Activated CD8-positive, alpha-beta memory T cell treated with anti-CD3 and anti-CD28 coated beads, Interleukin-2, amount 50 U/mL, for 24 hours (primary cell): ENCODE measurements around the gene MXD1.

Source experiments
- DNase-seq: peaks from one replicate; pipeline ENCODE4 v3.0.0-alpha.2; 2020; ENCODE audit errors: extremely low read depth

The MXD1 gene

DNA sequence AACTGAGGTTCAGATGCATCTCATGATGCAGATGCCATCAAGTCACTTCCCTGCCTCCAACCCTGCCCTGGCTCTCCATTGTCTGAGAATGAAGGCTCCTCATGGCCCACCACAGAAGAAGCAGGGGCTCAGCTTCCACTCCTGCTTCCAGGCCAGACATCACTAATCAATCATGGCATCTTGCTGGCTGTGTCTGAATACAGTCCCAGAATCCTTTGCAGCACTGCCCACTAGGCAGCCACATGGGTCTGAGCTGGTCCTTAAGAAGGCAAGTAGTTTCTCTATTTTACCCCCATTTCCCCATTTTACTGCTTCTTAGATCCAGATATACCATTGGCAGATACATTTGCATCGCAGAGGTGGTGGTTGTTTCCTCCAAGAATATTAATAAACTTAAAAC lies 39.2 kb downstream of the MXD1 start:
- no peak for DNase-seq

DNA sequence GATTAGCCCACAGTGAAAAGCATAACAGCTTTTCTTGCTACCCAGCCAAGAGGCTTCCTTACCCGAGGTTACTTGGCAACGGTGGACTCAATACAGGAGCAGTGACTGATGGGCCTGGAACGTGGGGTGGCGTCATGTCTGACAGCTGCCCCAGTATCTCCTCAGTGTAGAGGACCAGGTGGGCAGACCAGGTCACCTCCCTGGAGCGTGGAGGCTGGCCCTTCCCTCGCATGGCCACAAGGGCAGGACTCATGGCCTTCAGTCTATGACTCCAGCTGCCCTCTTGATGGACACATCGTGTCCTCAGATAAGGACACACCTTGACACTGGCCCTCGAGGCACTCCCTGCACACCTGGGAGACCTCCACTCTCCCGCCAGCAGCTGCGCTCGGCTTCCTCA lies 40.1 kb downstream of the MXD1 start:
- no peak for DNase-seq

DNA sequence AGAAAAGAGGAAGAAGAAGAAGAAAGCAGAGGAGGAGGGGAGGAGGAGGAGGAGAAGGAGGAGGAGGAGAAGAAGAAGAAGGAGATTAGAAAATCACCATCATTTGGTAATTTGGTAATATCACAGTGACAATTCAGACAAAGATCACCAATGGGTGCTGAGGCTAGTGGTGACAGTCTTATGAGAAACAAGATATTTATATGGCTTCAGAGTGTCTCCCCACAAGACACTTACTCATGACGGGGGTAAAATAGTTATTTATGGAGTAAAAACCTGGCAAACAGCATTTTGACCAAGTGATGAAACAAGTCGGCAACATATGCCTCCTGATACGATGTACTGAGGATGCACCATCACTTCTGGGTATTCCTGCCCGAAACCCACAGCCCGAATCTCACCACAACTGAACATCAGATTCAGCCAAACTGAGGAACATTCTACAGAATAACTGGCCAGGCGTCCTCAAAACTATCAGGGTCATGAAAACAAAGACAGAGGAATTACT lies 41.6 kb downstream of the MXD1 start:
- DNase-seq, result no peak

DNA sequence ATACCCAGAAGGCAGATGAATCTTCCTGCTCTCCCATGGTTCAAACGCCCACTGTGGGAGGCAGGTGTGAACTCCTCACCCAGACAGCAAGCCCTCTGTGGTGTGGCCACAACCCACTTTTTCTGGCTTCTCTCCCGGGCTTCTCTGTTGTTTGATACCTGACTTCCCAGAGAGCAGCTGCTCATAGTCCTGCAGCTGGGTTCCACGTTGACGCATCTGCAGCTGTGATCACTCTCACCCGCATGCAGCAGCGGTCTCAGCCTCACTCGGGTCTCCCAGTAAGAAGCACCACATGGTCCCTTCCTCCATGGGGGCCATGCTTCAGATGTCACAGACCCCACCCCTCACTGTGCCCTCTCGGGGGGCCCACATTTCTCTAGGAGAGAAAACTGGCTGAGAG lies 43.1 kb downstream of the MXD1 start:
- no peak for DNase-seq

DNA sequence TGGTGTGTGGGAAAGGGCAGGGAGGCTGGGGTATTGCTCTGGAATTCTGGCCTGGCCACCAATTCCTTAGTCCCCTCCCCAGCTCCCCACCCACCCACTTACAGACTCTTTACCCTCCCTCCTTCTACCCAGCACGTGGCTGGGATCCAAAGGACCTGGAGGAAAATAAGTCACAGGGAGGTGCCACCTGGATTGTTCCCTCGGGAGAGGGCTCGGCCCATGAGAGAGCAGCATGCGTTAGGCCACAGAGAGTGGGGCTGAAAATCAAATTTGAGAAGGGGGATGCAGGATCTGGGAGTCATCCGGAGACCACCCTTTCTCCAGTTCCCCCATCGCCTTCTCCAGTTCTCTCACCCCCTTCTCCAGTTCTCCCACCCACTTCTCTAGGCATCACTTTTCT lies 43.6 kb downstream of the MXD1 start:
- DNase-seq, result no peak

DNA sequence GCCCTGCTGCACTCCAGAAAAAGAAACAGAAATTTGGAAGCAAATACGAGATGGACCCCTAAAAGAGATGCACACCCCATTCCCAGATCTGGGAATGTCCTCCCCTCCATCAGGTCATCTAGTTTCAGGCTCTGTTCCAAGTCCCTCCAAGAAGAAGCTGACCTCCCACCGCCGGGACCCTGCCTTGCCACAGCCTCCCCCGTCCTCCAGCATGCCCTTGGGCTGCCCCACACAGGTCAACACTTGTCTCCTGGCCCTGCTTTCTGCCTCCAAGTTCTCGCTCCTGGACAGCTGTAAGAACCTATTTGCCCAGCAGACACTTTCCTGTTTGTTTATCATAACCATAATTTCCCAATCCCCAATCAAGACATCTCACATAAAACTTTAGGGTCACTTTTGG lies 44.5 kb downstream of the MXD1 start:
- DNase-seq, result no peak

DNA sequence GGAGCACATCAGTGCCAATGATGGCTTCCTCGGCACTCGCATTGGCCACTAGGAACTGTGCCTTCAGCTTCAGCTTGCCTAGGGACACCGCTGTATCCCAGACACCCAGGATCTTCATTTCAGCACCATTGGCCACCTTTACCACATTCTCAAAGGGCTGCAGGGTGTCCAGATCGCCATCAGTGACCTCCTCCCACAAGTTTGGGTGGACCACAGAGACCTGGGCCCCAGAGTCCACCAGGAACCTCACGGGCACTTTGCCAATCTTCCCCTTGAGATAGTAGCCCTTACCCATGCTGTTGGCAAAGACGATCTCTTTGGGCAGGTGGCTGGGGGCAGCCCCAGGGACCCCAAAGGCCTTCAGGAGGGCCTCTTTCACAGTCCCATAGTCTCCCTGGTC lies 45.9 kb downstream of the MXD1 start:
- no peak for DNase-seq

DNA sequence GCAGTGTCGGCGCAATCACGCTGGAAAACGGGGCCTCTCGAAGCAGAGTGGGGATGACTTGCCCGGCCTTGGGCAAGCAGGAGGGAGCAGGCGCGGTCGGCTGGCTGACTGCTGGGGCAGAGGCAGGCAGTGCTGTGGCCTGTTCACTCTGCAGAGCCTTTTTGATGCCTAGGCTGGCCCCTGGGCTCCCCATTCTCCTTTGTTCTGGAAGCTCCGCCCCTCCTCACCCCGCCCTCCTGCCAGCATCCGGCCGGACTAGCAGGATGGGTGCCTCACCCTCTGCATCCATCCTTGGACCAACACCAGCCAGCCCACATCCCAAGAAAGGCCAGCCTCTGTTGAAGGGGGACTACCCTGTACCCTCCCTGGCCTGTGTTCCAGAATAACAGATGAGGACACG lies 46.6 kb downstream of the MXD1 start, which contains the start of gene ASPRV1:
Gene ASPRV1, minus strand, starts transcription at position 136 of the 400 bp plus-strand sequence. CDS start 195 bp downstream, outside the sequence.
- DNase-seq, result no peak

DNA sequence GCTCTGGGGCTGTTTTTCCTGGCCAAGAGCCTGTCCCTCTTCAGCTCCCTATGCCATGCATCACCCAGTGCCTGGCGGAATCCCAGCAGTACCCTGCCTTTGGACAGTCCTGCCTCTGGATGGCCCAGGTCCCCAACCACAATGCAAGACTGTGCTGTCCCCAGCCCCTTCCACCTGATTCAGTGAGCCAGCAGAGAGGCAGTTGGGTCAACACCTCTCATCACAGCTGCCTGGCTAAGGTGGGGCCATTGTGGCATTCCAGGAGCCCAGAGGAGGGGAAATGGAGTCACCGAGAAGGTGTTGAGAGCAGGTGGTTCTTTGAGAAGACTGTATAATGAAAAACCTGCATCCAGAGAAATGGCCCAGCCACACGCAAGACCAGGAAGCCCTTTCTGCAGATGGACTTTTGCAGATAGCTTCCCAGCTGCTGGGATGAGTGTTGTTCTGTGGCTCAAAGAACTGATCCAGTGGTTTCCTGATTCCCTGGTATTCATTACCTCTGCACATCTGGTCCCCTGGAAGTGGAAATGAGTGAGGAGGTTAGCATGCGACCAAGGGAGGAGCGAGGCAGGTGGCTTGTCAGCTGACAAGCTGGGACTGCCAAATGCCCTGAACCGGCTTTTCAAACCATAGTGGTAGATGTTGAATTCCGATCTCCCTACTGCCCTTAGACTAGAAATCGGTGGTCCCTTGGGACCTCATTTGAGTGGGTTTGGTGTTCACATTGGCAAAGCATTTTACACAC lies 48.2 kb downstream of the MXD1 start:
- DNase-seq, result no peak

DNA sequence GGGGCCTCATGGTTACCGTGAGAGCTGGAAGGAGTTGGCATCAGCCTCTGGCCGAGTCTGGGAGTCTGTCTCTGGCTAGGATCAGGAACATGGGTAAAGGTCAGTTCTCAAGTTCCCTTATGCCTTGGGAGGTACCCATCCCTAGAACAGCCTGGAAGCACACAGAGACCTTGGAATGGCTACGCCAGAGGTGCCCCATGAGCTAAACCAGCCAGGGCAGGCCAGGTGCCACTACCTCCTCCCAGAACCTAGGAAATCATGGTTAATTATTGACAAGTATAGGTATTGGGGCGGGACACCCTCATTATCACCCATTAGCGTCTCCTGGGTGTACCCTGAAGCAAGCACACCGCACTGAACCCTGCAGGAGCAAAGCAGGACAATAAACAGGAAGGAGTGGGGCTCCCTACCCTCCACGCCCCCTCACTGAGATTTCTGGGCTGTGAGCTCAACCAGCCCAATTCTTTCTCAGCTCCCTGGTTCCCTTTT lies 49.5 kb downstream of the MXD1 start:
- DNase-seq, result no peak

DNA sequence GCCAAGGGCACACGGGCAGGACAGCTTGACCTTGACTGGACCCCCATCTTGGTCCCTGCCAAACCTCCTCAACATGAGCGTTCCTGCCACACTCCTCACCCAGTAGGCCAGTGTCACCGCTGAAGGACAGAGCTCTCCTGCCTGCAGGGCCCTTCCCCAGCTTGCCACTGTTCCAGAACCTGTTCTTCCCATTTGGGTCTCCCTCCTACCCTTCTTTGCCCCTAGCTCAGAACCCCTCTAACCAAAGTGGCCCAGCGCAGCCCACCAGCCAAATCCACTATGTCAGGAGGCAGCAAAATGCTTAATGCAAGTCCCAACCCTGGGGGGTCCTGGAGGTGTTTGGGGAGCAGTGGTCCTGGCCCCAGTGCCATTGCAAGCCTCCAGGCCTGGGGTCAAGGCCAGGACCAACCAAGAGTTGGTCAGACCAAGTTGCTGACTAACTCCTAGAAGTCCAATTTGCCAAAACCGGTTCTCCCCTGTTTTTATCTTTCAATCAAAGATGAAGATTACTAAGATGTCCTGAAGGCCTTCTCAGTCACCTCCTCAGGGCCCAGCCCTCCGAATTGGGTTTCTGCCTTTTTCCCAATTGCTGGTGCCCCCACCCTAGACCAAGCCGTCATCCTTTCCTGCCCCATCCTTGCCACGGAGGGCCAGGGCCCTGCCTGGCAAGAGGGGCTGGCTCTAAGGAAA lies 51.0 kb downstream of the MXD1 start:
- no peak for DNase-seq

DNA sequence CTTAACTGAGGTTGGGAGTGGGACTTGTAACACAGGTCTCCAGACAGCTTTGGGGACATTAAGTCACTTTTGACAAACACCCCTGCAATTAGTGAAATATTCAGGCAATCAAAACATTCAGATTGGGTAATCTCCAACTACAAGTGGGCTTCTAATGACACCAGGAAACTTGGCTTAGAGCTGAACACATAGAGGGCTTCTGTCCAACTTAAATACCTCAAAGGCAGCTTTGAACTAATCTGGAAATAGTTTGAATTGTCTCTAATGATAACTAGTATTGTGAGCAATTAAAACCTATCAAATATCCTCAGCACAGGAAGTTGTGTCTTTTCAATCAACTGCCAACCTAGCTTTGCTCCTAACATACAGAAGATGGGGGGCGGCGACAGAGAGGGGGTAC lies 51.6 kb downstream of the MXD1 start:
- DNase-seq, result no peak

DNA sequence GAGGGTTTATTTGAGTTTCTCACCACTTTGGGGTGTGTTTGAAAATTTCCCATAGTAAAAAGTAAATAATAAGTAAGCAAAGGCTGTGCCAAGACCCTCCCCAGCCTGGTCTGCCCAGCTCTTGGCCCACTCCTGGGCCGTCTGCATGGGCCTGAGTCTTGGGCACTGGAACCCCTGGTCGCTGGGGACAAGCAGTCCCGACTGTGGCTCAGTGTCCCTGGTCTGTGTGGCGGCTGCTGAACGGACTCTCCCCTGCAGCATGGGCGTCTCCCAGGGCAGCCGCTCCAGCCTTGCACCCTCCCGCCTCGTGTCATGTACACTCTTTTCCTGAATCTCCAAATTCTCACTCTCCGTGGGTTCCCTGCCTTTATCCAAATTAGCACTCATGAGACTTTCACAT lies 53.7 kb downstream of the MXD1 start:
- no peak for DNase-seq

DNA sequence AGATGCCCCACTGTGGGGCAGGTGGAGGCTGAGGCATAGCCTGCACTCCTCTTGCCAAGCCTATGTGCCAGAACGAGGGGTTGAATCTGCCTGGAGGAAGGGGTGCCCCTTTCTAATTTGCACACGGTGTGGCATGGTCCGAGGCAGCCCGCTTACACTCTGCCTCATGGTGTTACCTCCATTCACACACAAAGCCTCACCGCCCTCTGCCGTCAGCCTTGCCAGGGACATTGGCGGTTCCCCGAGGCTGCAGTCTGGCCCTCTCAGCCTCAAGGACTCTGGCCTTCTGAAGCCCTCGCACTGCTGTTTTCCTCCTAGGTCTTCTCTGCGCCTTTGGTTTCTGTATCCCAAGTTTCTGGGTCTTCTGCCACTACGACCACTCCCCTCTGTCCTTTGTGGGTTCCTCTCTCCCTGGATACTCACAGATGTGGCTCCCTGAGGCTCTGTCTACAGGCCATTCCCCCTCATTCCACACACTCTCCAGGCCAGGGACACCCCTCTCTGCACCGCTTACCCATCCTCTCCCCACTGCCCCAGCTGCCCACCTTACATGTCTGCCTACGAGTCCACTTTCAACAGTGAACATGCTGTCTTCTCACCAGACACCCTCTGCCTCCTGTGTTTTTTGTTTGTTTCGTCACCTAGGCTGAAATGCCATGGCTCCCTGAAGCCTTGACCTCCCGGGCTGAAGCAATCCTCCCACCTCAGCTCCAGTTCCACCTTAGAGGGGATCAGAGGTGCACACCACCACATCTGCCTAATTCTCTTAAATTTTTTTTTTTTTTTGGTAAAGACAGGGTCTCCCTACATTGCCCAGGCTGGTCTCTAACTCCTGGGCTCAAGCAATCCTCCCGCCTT lies 54.4 kb downstream of the MXD1 start:
- no peak for DNase-seq

DNA sequence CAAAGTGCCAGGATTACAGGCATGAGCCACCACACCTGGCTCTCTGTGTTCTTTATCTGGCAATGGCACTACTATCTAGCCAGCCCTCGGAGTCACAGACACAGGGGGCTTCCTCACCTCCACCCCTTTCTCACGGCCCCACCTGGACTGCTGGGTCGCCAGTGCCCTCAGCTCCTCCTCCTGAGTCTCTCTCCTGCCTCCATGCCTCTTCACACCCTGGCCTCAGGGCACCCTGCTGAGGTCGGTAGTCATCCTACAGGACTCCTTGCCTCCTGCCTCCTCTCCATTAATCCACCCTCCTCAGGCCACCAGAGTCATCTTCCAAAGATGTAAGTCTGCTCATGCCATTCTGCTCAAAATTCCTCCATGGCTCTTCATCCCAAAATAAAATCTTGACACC lies 55.1 kb downstream of the MXD1 start:
- no peak for DNase-seq

DNA sequence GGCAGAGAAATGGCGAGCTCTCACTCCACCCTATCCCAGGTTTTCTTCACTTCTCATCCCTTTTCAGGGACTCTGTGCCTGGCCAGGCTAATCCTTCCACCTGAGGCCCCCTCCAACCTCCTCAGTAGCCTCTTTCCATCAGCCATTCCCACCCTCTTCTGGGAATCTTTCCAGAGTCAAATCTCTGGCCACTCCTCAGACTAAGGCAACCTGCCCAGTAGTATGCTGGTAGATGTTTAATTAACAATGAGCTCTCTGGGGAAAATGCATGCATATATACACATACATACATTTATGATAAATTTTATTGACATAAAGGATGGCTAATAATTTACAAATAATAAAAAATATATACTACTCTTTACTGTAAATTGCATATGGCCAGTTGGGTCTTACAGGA lies 57.9 kb downstream of the MXD1 start:
- DNase-seq, result no peak

DNA sequence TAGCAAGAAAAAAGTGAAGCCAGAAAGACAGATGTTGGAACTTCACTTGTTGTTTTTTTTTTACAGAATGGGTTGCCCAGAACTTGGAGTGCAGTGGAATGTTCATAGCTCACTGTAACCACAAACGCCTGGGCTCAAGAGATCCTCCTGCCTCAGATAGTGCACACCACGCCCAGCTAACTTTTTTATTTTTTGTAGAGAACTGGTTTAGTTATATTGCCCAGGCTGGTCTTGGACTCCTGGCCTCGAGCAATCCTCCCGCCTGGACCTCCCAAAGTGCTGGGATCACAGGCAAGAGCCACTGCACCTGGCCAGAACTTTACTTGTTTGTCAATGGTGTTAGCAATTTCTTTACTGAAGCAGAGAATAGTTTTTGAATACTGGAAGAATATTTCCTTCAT lies 58.4 kb downstream of the MXD1 start:
- no peak for DNase-seq

DNA sequence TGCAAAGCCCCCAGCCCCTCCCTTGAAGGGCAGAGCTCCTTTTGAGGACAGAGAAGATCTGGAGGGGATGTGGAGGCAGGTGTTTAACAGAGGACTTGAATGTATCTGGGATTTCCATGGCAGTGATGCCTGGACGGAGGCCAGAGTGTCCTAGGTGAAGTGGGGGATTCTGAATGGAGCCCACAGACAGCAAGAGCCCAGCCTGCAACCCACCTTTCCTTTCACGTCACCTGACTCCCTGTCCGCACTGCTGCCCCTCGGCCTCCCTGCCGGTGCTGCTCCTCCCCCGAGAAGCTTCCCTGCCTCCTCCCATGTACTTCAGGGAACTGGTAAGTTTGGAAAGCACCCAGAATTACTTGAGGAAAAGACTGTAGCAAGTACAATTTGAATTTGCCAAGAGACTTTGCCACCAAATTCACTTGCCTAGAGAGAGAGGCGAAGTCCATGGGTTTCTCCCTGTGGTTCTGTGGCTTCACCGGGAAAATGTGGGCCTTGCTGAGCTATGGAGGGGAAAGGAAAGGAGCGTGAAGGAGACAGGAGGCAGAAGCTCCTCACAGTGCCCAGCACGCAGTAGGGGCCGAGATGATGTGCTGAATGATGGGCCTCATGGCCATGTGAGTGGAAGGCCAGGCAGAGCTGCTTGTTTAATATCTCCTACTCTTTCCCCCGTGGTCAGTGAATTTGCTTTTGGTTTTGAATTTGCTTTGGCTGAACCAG lies 60.4 kb downstream of the MXD1 start:
- DNase-seq, result no peak

DNA sequence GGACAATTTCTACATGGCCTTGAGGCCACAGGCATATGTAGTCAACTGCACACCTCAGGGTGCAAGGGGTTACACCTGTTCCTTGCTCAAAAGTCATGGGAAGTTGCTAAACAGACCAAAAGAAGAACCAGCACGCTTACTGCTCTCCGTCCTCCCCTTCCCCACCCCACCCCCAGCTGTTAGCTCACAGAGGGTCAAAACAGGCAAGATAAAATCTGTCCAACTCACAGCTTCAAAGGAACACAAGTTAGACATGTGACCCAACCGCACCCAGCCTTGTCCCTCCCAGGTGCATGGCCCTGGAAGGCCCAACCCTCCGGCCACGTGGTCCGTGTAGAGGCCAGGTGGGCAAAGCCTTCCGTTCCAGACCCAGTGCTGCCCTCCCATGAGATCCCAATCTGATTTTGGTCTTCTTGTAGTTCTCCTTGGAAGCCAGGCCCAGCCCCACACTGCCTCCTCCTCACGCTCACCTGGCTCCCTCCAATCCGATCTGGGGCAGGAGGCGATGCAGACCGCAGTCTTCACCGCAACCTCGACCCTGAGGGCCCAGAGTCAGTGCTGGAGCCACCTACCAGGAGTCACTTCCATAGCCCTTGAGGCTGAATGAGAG lies 61.0 kb downstream of the MXD1 start:
- DNase-seq, result no peak

DNA sequence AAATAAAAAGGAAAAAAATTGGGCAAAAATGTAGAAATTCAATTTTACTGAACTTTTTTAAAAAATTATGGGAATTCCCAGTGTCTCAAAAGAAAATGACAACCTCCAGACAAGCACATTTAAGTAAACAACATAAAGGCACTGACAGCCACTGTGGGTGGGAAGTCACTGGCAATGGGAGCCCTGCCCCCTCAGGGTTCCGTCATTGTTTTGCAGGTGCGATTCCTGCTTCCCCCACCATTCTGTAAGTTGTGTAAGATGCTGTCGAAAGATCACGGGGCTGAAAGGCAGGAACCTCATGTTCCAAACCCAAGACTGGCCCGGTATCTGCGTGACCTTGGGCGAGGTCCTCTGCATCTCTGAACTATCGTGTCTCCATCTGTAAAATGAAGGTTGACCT lies 62.3 kb downstream of the MXD1 start:
- no peak for DNase-seq

DNA sequence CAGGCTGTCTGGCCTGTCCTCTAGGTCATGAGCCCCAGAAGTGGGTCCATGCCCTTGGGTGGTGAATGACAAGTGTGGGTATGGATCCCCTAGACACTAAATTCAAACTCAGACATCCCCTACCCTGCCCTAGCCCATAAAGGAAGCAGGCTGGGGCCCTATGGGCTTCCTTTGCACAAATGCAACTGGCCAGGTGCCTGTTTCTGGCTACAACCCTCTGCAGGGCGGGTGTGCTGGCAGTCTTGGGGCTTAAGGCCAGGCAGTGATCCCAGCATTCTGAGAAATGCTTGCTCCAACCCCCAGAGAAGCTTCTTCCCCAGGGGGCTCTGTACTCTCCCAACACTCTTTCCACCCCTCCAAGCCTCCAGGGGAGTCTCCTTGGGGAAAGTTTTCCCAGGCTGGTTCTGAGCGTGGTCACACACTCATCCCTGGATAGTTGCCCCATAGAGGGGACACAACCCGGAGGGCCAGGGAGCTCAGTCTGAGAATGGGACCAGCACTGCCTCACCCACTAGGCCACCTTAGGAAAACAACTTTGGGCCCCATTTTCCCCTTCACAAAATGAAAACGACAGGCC lies 63.1 kb downstream of the MXD1 start:
- no peak for DNase-seq
